ENCODE data around the gene AQP3.

GRCh38 chr9:33450621-33451146, 3.3 kb upstream of the AQP3 start:
- no peak for TF ChIP-seq TAF1 (IDR thresholded peaks at IDR 0.05; ENCODE audit: borderline replicate concordance, insufficient read depth, low read length)
- no peak for TF ChIP-seq REST (IDR thresholded peaks at IDR 0.05; ENCODE audit: insufficient read depth in 1 of 2, low read depth in 2 of 2, low read length in 2 of 2)
- no peak for TF ChIP-seq SIN3A (IDR thresholded peaks at IDR 0.05; ENCODE audit: borderline replicate concordance, insufficient read depth, low read length)
